DOHH2 (cell line): ENCODE data around the gene GINS1.

Experiments used
- EZH2phosphoT487 ChIP-seq: fragments of 200-600 bp; sonication (generic); IDR thresholded peaks from 2 replicates; pipeline ENCODE4 v1.6.1; 2017; ENCODE audit warnings: borderline replicate concordance, mild to moderate bottlenecking, antibody characterized with exemption, low read length, moderate library complexity, mixed read lengths
- TF ChIP-seq, protein P1 (sequence below): fragments of 200-600 bp; sonication (generic); IDR thresholded peaks from one replicate; pipeline ENCODE4 v1.5.1; 2014; ENCODE audit warnings: antibody characterized with exemption, mild to moderate bottlenecking, low read depth, low read length; ENCODE audit not compliant: poor library complexity, severe bottlenecking

DNA sequence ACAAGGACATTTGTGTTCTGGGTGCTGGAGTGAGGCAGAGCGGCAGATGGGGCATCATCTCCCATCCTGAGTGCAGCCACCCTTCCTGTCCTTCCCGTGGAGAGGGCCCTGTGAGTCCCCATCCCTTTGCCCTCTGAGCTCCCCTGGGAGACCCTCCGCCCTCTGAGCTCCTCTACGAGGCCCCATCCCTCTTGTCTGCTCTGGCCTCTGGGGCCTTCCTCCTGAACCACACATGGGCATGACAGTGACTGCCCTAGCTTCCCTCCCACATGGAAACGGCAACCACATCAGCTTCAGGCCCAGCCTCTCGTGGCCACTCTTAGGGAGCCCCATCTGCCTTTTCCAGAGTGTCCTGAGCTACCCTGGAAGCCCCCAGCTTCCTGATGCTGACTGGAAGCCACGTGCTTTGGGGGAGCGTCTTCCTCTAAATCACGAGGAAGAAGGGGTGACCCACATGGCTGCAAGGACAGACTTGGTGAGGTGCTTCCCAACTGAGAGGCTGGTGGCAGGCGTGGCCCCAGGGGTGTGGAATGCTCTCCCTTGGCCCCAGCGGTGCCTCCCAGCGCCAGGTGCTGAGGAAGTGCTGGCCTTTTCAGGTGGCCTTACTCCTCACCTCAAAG is 52.6 kb downstream of the GINS1 start:
- TF ChIP-seq, protein P1, sequence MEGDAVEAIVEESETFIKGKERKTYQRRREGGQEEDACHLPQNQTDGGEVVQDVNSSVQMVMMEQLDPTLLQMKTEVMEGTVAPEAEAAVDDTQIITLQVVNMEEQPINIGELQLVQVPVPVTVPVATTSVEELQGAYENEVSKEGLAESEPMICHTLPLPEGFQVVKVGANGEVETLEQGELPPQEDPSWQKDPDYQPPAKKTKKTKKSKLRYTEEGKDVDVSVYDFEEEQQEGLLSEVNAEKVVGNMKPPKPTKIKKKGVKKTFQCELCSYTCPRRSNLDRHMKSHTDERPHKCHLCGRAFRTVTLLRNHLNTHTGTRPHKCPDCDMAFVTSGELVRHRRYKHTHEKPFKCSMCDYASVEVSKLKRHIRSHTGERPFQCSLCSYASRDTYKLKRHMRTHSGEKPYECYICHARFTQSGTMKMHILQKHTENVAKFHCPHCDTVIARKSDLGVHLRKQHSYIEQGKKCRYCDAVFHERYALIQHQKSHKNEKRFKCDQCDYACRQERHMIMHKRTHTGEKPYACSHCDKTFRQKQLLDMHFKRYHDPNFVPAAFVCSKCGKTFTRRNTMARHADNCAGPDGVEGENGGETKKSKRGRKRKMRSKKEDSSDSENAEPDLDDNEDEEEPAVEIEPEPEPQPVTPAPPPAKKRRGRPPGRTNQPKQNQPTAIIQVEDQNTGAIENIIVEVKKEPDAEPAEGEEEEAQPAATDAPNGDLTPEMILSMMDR = no peak
- TF ChIP-seq EZH2phosphoT487 = no peak
